Mucosa of descending colon (tissue), 3 donors: ENCODE measurements around the gene SLC7A8. TPM values are rescaled to one million over a fixed set of nuclear protein-coding genes. Genes with fewer than 3 reads are reported as not detected.

Experiments
- ATAC-seq: fragments of 200-7000 bp; cut with Tn5 transposase; one replicate; pipeline ENCODE4 v1.9.1; 2020; ENCODE audit warnings: mild to moderate bottlenecking, moderate library complexity
- DNase-seq, 3 donors: peaks; one replicate each; pipeline ENCODE4 v3.0.0-alpha.2; 2020
- H3K36me3 ChIP-seq: fragments of 200-600 bp; one replicate; pipeline ENCODE4 v1.8.0; 2021; ENCODE audit warnings: low read depth, mild to moderate bottlenecking
- H3K4me1 ChIP-seq: fragments of 200-600 bp; one replicate; pipeline ENCODE4 v1.8.0; 2021; ENCODE audit warnings: low read depth, mild to moderate bottlenecking
- H3K4me3 ChIP-seq: fragments of 200-600 bp; one replicate; pipeline ENCODE4 v1.8.0; 2021; ENCODE audit warnings: mild to moderate bottlenecking
- H3K9me3 ChIP-seq: fragments of 200-600 bp; one replicate; pipeline ENCODE4 v1.8.0; 2021; ENCODE audit warnings: mild to moderate bottlenecking
- intact Hi-C, 2 donors: fragments of 100-400 bp; cut with DNase I in 1 of 2; cut with micrococcal nuclease in 1 of 2; formaldehyde crosslinking; loops; one replicate each; pipeline versions ENCODE4 v1.11.0 to v1.11.1; 2022; cut with DNase I, micrococcal nuclease
- total RNA-seq, 3 donors: library from RNA; stranded (reverse); fragmentation: NEBNext Ultra II Directional in 2 of 3; extraction: Animal tissue kit (Norgen Biotek cat#: 25700) in 2 of 3; gene quantifications; one replicate each; pipeline versions ENCODE4 v1.2.1 to v1.2.4, GENCODE V29; 2021 to 2023
- TF ChIP-seq, protein P1 (sequence below): fragments of 200-600 bp; IDR thresholded peaks from one replicate; pipeline ENCODE4 v1.8.0; 2022; ENCODE audit warnings: antibody characterized with exemption, mild to moderate bottlenecking
- donor health status: DM: no; HTN: no; CAD: no; lungs with moderate emphysema.
- donor health status: DM: no; HTN: no; CAD: no.
- donor health status: DM: no; HTN: yes; CAD: no.

SLC7A8 gene
- total RNA-seq, 3 donors from 2014 or later = 16.0 to 26.4 (median 22.0) TPM

DNA sequence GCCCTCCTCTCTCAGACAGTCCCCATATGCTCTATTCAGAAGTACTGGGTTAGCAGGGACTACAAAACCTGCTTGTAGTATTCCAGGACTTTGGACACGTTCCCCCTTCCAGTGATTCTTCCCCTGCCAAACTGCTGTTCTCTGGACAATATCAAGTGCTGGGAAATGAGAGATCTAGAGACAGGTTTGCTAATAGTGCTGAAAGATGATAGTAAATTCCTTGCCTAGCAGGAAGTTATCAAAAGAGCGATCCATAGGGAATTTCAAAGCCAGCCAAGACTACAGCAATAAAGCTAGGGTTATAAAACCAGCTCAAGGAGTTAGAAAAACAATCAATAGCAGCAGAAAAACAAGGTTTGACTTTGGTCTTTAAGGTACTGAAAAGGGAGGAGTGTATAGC is 15.2 kb downstream of the SLC7A8 start:
- Histone ChIP-seq H3K4me3 (no peak overlapping the region), H3K9me3 (no peaks in the 10 kb centered on the region), H3K4me1 (peaks cover 23% of the 10 kb centered on the region), H3K36me3 (no peaks in the 10 kb centered on the region)
- DNase-seq (no peak), ATAC-seq (peak; percentile 78)
- TF ChIP-seq, protein P1, sequence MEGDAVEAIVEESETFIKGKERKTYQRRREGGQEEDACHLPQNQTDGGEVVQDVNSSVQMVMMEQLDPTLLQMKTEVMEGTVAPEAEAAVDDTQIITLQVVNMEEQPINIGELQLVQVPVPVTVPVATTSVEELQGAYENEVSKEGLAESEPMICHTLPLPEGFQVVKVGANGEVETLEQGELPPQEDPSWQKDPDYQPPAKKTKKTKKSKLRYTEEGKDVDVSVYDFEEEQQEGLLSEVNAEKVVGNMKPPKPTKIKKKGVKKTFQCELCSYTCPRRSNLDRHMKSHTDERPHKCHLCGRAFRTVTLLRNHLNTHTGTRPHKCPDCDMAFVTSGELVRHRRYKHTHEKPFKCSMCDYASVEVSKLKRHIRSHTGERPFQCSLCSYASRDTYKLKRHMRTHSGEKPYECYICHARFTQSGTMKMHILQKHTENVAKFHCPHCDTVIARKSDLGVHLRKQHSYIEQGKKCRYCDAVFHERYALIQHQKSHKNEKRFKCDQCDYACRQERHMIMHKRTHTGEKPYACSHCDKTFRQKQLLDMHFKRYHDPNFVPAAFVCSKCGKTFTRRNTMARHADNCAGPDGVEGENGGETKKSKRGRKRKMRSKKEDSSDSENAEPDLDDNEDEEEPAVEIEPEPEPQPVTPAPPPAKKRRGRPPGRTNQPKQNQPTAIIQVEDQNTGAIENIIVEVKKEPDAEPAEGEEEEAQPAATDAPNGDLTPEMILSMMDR = no peak
- intact Hi-C loops = no loop called here

GRCh38 chr14:23167116-23167847 is 16.2 kb downstream of the SLC7A8 start:
- DNase-seq (no peak), ATAC-seq (peak; percentile 43)
- TF ChIP-seq, protein P1 = no peak
- intact Hi-C loops = no loop called here
- H3K36me3 ChIP-seq = no peaks in the 10 kb centered on the region
- H3K4me3 ChIP-seq = no peak overlapping the region
- peaks cover 23% of the 10 kb centered on the region for H3K4me1 ChIP-seq
- H3K9me3 ChIP-seq = no peaks in the 10 kb centered on the region

- H3K4me1 ChIP-seq = peaks cover 26% of the 10 kb centered on the region
- no peak for ATAC-seq
- H3K4me3 ChIP-seq = no peak overlapping the region
- no peak for DNase-seq
- TF ChIP-seq, protein P1 = no peak
- no peaks in the 10 kb centered on the region for H3K9me3 ChIP-seq
- no peaks in the 10 kb centered on the region for H3K36me3 ChIP-seq
- intact Hi-C loops = no loop called here
Observed at GRCh38 chr14:23164949-23165348, 18.5 kb downstream of the SLC7A8 start.

DNA sequence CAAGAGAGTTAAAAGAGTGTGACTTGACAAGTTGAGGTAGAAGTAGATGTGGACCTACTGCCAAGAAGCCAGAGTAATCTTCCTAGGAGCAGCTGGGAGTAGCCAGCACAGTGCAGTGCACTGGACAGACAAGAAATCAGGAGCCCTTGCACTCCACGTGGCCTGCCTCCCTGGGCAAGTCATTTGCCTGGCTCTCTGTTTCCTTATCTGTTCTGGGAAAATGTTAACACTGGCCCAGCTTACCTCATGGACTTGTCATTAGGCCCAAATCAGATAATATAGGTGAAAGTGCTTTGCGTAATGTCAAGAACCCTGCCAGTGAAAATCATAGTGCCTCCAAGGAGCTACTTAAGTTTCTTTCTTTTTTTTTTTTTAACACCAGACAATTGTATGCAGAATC is 19.2 kb downstream of the SLC7A8 start:
- intact Hi-C loops = no loop called here
- H3K9me3 ChIP-seq = no peaks in the 10 kb centered on the region
- H3K36me3 ChIP-seq = no peaks in the 10 kb centered on the region
- peaks cover 25% of the 10 kb centered on the region for H3K4me1 ChIP-seq
- ATAC-seq (peak; percentile 45), DNase-seq (no peak)
- H3K4me3 ChIP-seq = no peak overlapping the region
- TF ChIP-seq, protein P1 = no peak

GRCh38 chr14:23163830-23164229 is 19.6 kb downstream of the SLC7A8 start:
- Histone ChIP-seq H3K9me3 (no peaks in the 10 kb centered on the region), H3K4me3 (no peak overlapping the region), H3K36me3 (no peaks in the 10 kb centered on the region), H3K4me1 (peaks cover 21% of the 10 kb centered on the region)
- DNase-seq (no peak), ATAC-seq (no peak)
- TF ChIP-seq, protein P1 = no peak
- intact Hi-C loops = no loop called here
